GM19463 (cell line): ENCODE results near the gene RAB3C.
"Not testable (repeated sequence)": the region's sequence is repeated elsewhere in the genome, so short reads cannot be mapped to it uniquely, and the experiment has no call there.

Source experiments
- ATAC-seq: cut with Tn5 transposase; IDR thresholded peaks from one replicate; pipeline ENCODE4 v1.9.1; 2021; ENCODE audit warnings: mild to moderate bottlenecking, moderate library complexity; ENCODE audit not compliant: unreplicated experiment

RAB3C gene

DNA sequence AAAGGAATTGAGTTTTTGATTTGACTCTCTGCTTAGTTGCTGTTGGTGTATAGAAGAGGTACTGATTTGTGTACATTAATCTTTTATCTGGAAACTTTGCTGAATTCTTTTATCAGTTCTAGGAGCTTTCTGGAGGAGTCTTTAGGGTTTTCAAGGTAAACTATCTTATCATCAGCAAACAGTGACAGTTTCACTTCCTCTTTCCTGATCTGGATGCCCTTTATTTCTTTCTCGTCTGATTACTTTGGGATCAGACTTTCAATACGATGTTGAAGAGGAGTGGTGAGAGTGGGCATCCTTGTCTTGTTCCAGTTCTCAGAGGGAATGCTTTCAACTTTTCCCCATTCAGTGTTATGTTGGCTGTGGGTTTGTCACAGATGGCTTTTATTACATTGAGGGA lies 17.7 kb downstream of the RAB3C start:
- not testable (repeated sequence) for ATAC-seq

DNA sequence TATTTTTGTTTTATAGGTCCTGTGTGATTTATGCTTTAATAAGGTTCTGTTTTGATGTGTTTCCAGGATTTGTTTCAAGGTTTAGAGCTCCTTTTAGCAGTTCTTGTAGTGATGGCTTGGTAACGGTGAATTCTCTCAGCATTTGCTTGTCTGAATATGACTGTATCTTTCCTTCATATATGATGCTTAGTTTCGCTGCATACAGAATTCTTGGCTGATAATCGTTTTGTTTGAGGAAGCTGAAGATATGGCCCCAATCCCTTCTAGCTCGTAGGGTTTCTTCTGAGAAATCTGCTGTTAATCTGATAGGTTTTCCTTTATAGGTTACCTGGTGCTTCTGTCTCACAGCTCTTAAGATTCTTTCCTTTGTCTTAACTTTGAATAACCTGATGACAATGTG lies 20.0 kb downstream of the RAB3C start:
- not testable (repeated sequence) for ATAC-seq

DNA sequence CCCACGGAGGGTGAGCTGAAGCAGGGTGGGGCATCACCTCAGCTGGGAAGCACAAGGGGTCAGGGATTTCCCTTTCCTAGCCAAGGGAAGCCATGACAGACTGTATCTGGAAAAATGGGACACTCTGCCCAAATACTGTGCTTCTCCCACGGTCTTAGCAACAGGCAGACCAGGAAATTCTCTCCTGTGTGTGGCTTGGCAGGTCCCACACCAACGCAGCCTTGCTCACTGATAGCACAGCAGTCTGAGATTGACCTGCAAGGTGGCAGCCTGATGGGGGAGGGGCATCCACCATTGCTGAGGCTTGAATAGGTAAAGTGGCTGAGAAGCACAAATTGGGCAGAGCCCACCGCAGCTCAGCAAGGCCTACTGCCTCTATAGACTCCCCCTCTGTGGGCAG lies 23.2 kb downstream of the RAB3C start:
- no peak for ATAC-seq

DNA sequence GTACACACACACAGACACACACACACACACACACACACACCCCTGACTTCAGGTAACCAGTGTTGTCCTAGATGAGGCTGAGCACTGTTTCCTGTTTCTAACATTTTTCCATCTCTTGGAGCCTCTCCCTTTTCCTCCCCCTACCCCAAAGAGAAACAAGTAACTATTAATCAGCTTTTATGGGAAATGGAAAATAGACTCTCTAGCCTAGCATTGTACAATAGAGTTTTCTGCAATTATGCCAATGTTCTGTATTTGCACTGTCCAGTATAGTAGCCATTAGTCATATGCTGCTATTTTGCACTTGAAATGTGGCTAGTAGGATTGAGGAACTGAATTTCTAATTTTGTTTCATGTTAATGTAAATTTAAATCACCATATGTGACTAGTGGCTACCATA lies 33.1 kb downstream of the RAB3C start:
- ATAC-seq: no peak

DNA sequence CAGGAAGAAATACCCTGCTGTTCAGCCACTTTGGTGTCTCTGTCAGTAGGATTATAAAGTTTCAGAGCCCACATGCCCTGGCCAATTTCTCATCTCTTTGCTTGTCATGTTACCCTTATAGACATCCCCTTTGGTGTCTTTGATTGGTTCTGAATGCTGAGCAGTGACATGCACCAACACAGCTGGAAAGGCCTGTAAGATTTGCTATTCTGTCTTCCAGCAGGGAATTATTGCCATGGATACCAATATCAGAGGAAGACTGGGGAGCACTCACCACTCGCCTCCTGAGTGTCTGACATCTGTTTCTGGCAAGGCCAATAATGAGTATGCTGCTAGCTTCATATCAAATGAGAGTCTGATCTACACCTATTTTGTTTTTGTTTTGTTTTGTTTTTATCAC lies 34.4 kb downstream of the RAB3C start:
- no peak for ATAC-seq

DNA sequence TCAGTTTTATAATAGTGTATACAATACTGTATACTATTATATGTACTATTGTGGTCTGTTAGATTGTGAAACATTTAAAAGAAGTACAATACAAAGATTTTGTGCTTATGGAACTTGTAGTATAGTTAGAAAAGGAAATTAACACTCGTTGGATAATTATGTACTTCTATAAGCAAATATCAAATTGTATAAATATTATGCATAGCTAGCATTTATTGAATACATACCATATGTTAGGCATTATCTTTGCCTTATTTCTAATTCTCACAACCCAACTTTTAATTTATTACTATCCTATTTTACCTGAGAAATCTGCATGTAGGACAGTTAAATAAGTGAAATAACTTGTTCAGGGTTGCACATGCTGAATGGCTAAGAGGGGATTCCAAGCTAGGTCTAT lies 37.5 kb downstream of the RAB3C start:
- ATAC-seq: no peak

DNA sequence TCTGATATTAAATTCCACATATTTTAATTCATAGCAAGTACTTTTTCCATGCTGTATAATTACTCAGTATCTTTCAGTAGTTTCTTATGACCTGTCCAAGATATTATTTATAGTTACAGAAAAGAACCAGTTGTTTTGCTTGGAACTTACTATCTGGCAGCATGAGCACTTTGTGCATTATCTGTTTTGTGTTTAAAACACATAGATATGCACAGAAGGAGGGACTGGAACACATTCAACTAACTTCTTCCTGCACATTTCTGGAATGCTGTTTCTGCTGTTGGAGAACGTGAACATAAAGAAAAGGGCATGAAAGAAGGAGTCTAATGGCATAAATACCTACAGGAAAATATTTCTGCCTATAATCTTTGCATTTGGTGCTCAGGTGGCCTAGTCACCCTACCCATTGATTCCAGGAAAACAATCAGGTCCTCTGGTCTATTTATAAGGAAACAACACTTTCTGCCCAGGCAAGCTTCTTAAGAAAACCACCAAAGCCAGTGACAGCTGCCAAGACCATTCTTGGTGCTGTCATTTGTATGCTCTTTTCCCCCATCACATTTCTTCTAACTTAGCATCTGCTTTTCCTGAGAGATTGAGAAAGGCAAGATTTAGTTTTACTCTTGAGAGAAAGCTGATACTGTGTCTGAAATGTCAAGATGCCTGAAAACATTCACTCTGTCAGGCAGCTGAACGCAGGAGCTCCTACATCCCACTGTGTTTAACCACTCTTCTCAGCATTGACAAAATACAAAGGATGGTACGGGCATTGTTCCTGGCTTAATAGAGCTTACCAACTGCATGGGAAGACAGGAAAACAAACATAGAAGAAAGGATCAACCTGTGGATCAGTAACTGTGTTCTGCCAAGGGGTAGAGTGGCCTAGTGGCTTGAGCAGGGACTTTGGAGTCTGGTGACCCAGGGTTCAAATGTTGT lies 40.3 kb downstream of the RAB3C start:
- ATAC-seq: no peak

DNA sequence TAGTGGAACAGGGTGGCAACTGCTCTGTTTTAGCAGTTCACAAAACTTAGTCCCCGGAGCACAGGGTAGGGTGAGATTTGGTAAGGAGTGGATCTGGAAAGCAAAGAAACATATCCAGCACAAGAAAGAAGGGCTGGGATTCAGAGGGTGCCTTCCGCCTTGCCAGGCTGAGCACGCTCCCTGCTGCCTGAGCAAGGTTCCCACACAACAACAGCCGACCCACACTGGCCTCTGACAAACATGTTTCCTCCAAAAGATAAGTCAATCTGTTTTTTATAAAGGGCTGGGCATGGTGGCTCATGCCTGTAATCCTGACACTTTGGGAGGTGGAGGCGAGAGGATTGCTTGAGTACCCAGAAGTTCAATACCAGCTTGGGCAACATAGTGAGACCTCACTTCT lies 45.8 kb downstream of the RAB3C start:
- ATAC-seq: no peak

DNA sequence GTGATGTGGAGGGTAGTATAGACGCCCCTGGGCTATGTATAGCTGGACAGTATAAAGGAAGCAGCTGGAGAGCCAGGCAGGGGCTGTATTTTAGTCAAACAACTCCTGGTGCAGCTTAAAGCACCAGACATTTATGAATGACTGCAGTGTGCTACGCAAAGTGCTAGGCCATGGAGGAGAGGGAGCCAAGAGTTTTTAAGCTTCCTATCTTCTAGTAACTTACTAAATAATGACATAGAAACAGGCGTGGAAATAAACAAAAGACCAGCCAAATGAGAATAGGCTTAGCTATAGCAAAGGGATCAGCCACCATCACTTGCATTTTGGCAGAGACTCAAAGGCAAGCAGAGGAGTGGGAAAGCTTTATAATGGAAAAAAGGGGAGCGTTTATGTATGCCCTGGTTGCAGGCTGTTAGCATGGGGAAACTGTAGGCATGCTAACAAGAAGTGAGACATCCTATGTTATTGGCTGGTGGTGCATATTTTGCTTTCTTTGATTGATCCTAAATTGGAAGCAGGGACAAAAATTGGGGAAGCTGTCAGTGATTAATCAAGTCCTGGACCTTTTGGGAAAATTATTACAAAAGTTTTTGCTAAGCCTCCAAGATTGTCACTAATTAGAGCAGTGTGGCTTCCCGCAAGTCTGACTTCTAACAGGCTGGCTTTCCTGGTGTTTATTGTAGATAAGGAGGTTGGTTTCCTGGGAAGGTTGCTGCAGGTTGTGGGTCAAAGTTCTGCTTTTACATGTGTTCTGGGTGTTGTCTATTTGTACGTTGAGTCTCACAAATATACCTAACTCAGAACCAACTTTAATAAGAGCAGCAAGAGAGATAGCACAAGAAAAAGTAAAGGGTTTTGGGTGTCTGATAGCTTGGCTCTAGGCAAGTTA lies 46.6 kb downstream of the RAB3C start:
- ATAC-seq: no peak

DNA sequence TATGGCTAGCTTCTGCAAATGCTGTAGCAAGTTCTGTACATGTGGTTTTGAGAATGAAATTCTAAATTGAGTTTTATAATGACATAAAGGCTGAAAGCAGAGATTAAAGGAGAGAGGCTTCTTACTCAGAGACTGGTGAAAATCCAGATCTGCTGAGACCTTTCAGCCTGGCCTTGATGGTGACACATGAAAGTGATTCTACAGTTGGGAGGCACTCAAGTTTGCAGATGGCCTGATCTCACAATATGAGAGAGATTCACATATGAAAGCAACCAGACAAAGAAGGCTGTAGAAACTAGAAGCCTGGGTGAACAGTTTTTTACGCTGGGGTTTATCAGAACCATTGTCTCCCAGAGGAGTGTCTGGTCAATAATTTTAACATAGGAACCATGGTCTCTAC lies 49.0 kb downstream of the RAB3C start:
- no peak for ATAC-seq

DNA sequence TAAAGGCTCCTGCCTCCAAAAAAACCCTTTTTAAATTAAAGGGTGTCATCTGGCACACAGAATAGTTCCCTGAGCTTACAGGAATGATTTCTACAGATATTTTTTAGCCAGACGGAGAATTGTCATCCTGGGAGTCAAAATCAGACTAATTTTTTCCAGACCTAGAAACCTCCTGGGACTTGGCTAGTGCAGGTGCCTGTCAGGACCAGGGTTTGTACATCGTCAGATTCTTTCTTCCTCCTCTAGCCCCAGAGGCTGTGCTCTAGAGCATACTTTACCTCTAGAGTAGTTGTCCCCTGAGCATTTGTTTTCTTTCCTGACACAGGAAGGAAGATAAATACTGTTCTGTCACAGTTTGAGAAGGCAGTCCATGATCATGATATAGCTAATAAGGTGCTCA lies 52.5 kb downstream of the RAB3C start:
- ATAC-seq: no peak

DNA sequence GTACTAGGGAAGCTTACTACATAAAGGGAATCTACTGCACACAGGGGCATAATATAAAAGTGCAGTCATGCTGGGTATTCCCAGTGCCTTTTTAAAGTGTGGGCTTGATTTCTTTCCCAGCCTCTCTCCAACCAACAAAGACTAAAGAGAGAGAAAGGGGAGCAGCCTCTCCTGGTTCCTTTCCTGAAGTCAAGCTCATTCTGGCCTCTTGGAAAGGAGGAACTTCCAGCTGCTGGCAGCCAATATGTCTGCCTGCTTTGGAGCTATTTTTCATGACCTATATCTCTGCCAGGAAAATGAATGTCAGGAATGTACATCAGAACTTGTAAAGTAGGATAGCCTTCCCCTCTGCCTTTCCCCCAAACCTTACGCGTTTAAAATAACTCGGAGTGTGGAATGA lies 57.1 kb downstream of the RAB3C start:
- no peak for ATAC-seq

DNA sequence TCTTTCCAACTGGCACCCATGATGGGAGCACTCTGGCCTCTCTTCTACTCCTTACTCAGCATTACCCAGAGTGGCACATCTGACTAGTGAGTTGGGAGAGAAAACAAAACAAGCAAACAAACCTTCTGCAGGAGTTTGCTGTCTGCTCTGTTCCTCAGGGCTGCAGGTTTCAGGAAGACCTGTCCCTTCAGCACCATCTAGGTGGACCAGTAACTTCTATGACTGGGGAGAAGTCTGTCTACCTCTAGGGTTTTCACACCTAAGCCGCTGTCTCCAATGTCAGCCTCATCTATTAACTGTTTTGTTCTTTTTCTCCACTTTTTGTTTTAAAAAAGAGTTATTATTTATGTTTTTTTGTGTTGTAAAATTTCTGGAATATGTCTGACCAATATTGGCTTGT lies 58.7 kb downstream of the RAB3C start:
- no peak for ATAC-seq

DNA sequence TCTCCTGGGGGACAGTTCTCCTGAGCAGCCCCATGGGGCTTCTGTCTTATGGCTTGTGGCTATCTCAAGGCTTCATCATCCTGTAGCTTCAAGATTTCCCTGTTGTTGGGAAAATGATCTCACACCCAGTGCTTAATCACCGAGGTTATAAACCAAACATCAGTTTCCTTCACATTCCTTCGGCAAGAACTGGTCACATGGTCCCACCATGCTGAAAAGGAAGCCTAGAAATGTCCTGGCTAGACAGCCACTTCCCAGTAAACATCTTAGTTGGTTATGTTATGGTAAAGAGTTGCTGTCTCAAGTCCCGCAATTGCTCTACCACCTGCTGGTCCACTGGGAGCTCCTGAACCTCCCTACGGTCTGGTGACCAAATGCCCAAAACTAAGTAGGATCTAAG lies 66.0 kb downstream of the RAB3C start:
- ATAC-seq: no peak

DNA sequence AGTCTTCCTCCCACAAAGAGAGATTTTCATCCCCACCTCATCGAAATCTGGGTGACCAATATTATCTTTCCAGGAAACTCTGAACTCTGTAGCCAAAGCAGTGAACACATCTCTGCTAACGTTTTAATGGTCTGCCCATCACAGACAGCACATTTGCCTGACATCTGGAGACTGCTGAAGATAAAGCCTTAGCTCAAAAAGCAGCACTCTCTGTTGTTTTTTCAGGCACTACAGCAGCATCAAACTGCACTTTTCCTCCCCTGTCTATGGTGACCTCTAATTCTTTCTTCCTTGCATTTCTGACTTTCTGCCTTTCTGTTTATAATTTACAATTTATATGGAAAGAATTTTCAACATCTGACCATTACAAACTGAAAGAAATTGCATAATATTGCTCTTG lies 66.8 kb downstream of the RAB3C start:
- ATAC-seq: no peak

DNA sequence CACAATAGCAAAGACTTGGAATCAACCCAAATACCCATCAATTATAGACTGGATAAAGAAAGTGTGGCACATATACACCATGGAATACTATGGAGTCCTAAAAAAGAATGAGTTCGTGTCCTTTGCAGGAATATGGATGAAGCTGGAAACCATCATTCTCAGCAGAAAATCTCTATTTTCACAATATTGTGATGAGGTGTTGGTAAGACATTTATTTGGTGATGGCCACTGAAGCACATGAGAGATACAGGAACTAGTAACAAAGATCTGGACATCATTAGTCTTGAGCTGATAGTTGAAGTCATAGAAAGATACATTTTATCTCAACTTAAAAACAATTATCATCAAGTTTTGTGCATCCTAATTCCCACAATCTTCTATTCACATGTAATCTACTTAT lies 70.6 kb downstream of the RAB3C start:
- ATAC-seq: no peak

DNA sequence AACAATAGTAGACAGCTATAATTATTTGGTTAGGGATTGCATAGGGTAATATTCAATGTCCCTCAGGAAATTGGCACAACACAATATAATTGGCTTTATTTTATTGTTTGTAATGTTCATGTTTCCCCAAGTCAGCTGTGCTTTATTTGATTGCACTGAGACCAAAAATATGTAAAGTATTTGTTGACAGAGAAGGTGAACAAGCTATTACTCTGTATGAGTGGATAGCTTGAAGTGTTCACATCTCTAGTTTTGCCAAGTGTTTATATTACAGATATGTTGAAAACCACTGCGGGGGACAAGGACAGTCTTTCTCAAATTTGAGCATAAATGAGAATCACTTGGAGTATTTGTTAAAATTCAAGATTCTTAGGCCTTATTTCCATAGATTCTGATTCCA lies 83.3 kb downstream of the RAB3C start:
- ATAC-seq: no peak

DNA sequence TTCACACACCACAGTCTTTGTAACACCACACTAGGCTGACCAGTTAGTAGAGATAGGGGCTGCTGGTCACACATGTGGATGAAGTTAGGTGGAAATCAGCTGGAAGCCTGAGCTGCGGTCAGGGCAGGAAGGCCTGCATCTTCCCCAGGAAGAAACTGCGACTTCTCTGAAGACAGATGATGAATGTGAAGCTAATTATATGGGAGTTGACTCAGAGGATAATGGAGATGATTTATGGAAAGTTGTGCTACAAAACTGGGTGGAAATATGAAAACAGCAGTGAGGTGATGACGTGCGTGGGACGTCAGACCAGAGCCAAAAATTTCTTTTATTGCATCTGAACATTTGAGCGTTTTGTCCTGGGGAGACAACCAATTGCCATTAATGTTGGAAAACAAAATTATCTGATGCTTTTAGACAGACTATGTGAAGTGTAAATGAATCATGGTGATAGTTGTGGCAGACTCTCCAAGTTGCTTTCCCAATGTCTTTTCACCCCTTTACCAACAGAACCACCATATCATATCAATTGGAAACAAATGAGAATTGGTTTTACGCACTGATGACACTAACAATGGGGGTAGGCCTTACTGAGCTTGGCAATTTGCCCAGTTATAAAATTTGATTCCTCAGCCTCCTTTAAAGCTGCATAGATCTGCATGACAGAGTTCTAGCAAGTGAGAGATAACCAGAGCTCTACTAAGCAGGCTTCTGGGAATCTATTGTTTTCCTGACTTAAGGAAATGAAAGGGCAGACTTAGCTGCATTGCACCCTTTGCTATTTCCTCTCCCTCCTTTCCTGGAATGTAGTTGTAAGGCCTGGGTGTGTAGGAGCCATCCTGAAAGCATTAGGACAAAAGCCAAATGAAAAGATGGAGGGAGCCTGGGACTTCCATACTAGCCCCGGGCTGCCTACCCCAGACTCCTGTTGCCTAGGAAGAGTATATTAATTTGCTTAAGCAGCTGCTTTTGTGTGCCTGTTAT lies 84.0 kb downstream of the RAB3C start:
- no peak for ATAC-seq

DNA sequence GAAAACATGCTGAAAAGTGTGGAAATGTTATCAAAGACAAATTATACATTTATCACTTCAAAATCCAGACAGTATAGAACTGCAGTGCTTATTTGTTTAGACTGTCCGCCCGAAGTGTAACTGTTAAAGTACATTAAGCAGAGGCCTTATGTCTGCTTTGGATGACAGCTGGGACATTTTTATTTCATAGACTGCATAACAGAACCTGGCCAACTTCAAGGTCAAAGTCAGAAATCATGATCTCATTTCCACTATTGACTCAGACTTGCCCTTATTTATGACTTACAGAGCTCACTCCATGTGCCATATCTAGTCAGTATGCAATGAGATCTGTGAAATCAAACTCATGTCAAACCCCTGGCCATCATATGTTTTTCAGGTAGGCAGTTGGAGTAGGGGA lies 87.7 kb downstream of the RAB3C start:
- no peak for ATAC-seq

DNA sequence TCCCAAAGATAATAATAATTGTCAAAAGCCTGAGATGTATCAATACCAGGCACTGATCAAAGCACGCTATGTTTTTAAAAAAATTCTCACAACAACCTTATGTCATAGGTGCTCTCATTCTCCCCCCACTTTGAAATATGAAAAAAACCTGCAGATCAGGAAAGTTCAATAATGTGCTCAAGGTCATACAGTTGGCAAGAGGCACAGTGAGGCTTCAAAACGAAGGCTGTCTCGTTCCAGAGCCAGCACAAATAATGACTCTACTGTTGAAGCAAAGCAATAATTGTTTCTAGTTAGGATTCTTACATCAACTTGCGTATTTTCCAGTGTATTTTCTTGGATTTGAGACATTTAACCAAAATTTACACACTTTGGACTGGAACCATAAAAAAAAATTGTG lies 88.3 kb downstream of the RAB3C start:
- no peak for ATAC-seq

DNA sequence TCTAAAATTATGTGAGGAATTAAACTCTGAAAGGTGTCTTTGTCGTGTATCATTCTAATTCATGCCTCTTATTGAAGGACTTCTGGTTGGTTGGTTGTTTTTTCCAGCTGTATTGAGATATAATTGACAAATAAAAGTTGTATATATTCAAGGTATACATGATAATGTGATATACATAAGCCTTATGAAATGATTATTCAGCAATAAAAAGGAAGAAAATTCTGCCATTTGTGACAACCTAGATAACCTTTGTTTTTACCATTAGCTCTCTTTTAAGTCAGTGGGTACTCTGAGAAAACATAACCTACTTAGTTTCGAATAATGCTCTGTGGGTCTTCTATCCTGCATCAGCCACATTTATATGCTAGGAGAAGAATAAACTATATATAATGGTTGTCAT lies 89.6 kb downstream of the RAB3C start:
- no peak for ATAC-seq
